HEK293 (cell line): ENCODE data around the gene TMA7B.

Experiments used
- CTCF ChIA-PET: fragments of 350-600 bp; formaldehyde crosslinking; extraction: SDS; loops from one replicate; lab custom pipeline; 2021; ENCODE audit warnings: antibody characterized with exemption; lab: Yijun Ruan, JAX
- POLR2A ChIA-PET: fragments of 300-600 bp; formaldehyde crosslinking; extraction: SDS; loops from one replicate; lab custom pipeline; 2020; ENCODE audit warnings: antibody characterized with exemption, inconsistent platforms; lab: Yijun Ruan, JAX
- H3K27ac ChIP-seq: fragments of 200-500 bp; sonication (Bioruptor generic); 2 replicates; pipeline ENCODE4 v1.5.1; 2014; ENCODE audit warnings: low read depth, low read length, control low read depth, inconsistent platforms; ENCODE audit errors: extremely low read depth
- H3K36me3 ChIP-seq, 2 experiments: fragments of 200-500 bp in 1 of 2; sonication (Bioruptor generic) in 1 of 2; 1 replicate in 1 of 2; 2 replicates in 1 of 2; pipeline ENCODE4 v1.5.1; 2014 to 2017; ENCODE audit warnings: inconsistent platforms in 2 of 2, low read length in 2 of 2; ENCODE audit not compliant: control insufficient read depth in 2 of 2, insufficient read depth in 1 of 2
- H3K4me1 ChIP-seq: fragments of 200-500 bp; sonication (Bioruptor generic); 2 replicates; pipeline ENCODE4 v1.5.1; 2014; ENCODE audit warnings: mild to moderate bottlenecking, low read length, inconsistent platforms; ENCODE audit not compliant: control insufficient read depth, insufficient read depth
- H3K4me3 ChIP-seq: 2 replicates; pipeline ENCODE4 v1.5.1; 2011; ENCODE audit warnings: low read depth, mild to moderate bottlenecking, control low read depth, low read length, moderate library complexity
- H3K9me3 ChIP-seq: fragments of 200-500 bp; sonication (Bioruptor generic); 2 replicates; pipeline ENCODE4 v1.5.1; 2014; ENCODE audit warnings: low read depth, low read length, inconsistent platforms; ENCODE audit not compliant: control insufficient read depth, insufficient read depth
- BCL6B ChIP-seq: fragments of 450-650 bp; formaldehyde crosslinking; IDR thresholded peaks from 2 replicates; pipeline ENCODE4 v1.5.1; 2017; ENCODE audit warnings: missing biosample characterization, missing genetic modification characterization
- EGR2 ChIP-seq: fragments of 450-650 bp; formaldehyde crosslinking; IDR thresholded peaks from 2 replicates; pipeline ENCODE4 v1.5.1; 2016; ENCODE audit warnings: low read depth, missing biosample characterization, missing genetic modification characterization
- HOXA7 ChIP-seq: sonication (generic); formaldehyde crosslinking; IDR thresholded peaks from 2 replicates; pipeline ENCODE4 v1.8.1; 2022; ENCODE audit warnings: missing genetic modification reagents, borderline replicate concordance
- ZBTB17 ChIP-seq: fragments of 450-650 bp; formaldehyde crosslinking; IDR thresholded peaks from 2 replicates; pipeline ENCODE4 v1.5.1; 2016; ENCODE audit warnings: missing biosample characterization, missing genetic modification characterization
- ZFP37 ChIP-seq: fragments of 450-650 bp; formaldehyde crosslinking; IDR thresholded peaks from 2 replicates; pipeline ENCODE4 v1.5.1; 2016; ENCODE audit warnings: missing biosample characterization, missing genetic modification characterization
- ZNF16 ChIP-seq: fragments of 450-650 bp; formaldehyde crosslinking; IDR thresholded peaks from 2 replicates; pipeline ENCODE4 v1.5.1; 2016; ENCODE audit warnings: low read depth, missing biosample characterization, missing genetic modification characterization
- ZNF23 ChIP-seq: fragments of 450-650 bp; formaldehyde crosslinking; IDR thresholded peaks from 2 replicates; pipeline ENCODE4 v1.5.1; 2016; ENCODE audit warnings: missing biosample characterization, missing genetic modification characterization, borderline replicate concordance
- ZNF239 ChIP-seq: fragments of 450-650 bp; formaldehyde crosslinking; IDR thresholded peaks from 2 replicates; pipeline ENCODE4 v1.5.1; 2016; ENCODE audit warnings: missing biosample characterization, missing genetic modification characterization
- ZNF274 ChIP-seq, 2 experiments: fragments of 200-500 bp in 1 of 2; fragments of 450-650 bp in 1 of 2; sonication (Bioruptor generic) in 1 of 2; formaldehyde crosslinking in 1 of 2; IDR thresholded peaks; 2 replicates each; pipeline versions ENCODE4 v1.5.1 to v1.6.1; 2014 to 2016; ENCODE audit warnings: borderline replicate concordance in 1 of 2, inconsistent platforms in 1 of 2, low read length in 1 of 2, missing biosample characterization in 1 of 2, missing genetic modification characterization in 1 of 2
- ZNF280C ChIP-seq: fragments of 450-650 bp; formaldehyde crosslinking; IDR thresholded peaks from 2 replicates; pipeline ENCODE4 v1.5.1; 2016; ENCODE audit warnings: missing biosample characterization, missing genetic modification characterization
- ZNF311 ChIP-seq: fragments of 450-650 bp; formaldehyde crosslinking; IDR thresholded peaks from 2 replicates; pipeline ENCODE4 v1.5.1; 2017; ENCODE audit warnings: missing biosample characterization, missing genetic modification characterization, borderline replicate concordance
- ZNF37A ChIP-seq: fragments of 450-650 bp; IDR thresholded peaks from 2 replicates; pipeline ENCODE4 v1.5.1; 2018; ENCODE audit warnings: missing biosample characterization, missing genetic modification characterization
- ZNF394 ChIP-seq: fragments of 450-650 bp; formaldehyde crosslinking; IDR thresholded peaks from 2 replicates; pipeline ENCODE4 v1.5.1; 2016; ENCODE audit warnings: missing biosample characterization, missing genetic modification characterization, mild to moderate bottlenecking, moderate library complexity, borderline replicate concordance
- ZNF398 ChIP-seq: fragments of 450-650 bp; formaldehyde crosslinking; IDR thresholded peaks from 2 replicates; pipeline ENCODE4 v1.5.1; 2017; ENCODE audit warnings: missing biosample characterization, missing genetic modification characterization
- ZNF426 ChIP-seq: fragments of 450-650 bp; formaldehyde crosslinking; IDR thresholded peaks from 2 replicates; pipeline ENCODE4 v1.5.1; 2017; ENCODE audit warnings: missing biosample characterization, missing genetic modification characterization, mild to moderate bottlenecking, inconsistent platforms, moderate library complexity
- ZNF639 ChIP-seq: fragments of 450-650 bp; formaldehyde crosslinking; IDR thresholded peaks from 2 replicates; pipeline ENCODE4 v1.5.1; 2016; ENCODE audit warnings: missing biosample characterization, missing genetic modification characterization
- ZSCAN4 ChIP-seq: fragments of 450-650 bp; formaldehyde crosslinking; IDR thresholded peaks from 2 replicates; pipeline ENCODE4 v1.5.1; 2017; ENCODE audit warnings: missing biosample characterization, missing genetic modification characterization
- TF ChIP-seq, protein P1 (sequence below): fragments of 450-650 bp; formaldehyde crosslinking; IDR thresholded peaks from 2 replicates; pipeline ENCODE4 v1.5.1; 2016; ENCODE audit warnings: missing biosample characterization, missing genetic modification characterization
- TF ChIP-seq, protein P2 (sequence below): fragments of 450-650 bp; formaldehyde crosslinking; IDR thresholded peaks from 2 replicates; pipeline ENCODE4 v1.5.1; 2016; ENCODE audit warnings: missing biosample characterization, missing genetic modification characterization, borderline replicate concordance
- TF ChIP-seq, protein P3 (sequence below): fragments of 450-650 bp; formaldehyde crosslinking; IDR thresholded peaks from 2 replicates; pipeline ENCODE4 v1.5.1; 2016; ENCODE audit warnings: missing biosample characterization, missing genetic modification characterization

The TMA7B gene

DNA sequence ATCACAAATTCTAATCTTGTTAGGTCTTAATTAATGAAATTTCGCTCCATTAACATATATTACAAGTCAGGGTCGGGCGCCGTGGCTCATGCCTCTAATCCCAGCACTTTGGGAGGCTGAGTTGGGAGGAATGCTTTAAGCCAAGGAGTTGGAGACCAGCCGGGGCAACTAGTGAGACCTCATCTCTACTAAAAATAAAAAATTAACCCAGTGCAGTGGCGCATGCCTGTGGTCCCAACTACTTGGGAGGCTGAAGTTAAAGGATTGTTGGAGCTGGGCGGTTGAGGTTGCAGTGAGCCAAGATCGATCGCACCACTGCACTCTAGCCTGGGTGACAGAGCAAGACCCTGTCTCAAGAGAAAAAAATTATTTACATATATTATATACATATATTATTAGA, 1.9 kb downstream of the TMA7B start:
- Histone ChIP-seq H3K9me3 (no peaks in the 10 kb centered on the region), H3K36me3 (no peaks in the 10 kb centered on the region), H3K4me3 (no peak overlapping the region), H3K27ac (no peak overlapping the region), H3K4me1 (no peaks in the 10 kb centered on the region)
- POLR2A ChIA-PET, result no interaction called here
- TF ChIP-seq, protein P1, sequence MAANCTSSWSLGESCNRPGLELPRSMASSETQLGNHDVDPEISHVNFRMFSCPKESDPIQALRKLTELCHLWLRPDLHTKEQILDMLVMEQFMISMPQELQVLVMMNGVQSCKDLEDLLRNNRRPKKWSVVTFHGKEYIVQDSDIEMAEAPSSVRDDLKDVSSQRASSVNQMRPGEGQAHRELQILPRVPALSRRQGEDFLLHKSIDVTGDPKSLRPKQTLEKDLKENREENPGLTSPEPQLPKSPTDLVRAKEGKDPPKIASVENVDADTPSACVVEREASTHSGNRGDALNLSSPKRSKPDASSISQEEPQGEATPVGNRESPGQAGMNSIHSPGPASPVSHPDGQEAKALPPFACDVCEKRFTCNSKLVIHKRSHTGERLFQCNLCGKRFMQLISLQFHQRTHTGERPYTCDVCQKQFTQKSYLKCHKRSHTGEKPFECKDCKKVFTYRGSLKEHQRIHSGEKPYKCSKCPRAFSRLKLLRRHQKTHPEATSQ (tag by site-specific recombination), result no peak
- TF ChIP-seq ZNF239, result no peak
- no peak for TF ChIP-seq ZNF23 (tag by site-specific recombination)
- no peak for TF ChIP-seq ZNF398
- no peak for TF ChIP-seq ZNF16 (tag by site-specific recombination)
- TF ChIP-seq ZNF426 (tag by site-specific recombination), result no peak
- no peak for TF ChIP-seq HOXA7 (CRISPR knock-in tag)
- no peak for TF ChIP-seq ZNF394 (tag by site-specific recombination)
- TF ChIP-seq, protein P2, sequence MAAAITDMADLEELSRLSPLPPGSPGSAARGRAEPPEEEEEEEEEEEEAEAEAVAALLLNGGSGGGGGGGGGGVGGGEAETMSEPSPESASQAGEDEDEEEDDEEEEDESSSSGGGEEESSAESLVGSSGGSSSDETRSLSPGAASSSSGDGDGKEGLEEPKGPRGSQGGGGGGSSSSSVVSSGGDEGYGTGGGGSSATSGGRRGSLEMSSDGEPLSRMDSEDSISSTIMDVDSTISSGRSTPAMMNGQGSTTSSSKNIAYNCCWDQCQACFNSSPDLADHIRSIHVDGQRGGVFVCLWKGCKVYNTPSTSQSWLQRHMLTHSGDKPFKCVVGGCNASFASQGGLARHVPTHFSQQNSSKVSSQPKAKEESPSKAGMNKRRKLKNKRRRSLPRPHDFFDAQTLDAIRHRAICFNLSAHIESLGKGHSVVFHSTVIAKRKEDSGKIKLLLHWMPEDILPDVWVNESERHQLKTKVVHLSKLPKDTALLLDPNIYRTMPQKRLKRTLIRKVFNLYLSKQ, result no peak
- TF ChIP-seq ZBTB17, result no peak
- no peak for TF ChIP-seq ZFP37 (tag by site-specific recombination)
- TF ChIP-seq ZSCAN4, result no peak
- TF ChIP-seq BCL6B, result no peak
- TF ChIP-seq ZNF311 (tag by site-specific recombination), result no peak
- TF ChIP-seq ZNF280C (tag by site-specific recombination), result no peak
- no peak for TF ChIP-seq EGR2 (tag by site-specific recombination)
- TF ChIP-seq ZNF274 (IDR thresholded peaks at IDR 0.05; ENCODE audit: low read length), result no peak
- no peak for TF ChIP-seq ZNF274 (tag by site-specific recombination; IDR thresholded peaks at IDR 0.05; ENCODE audit: borderline replicate concordance)
- no peak for TF ChIP-seq ZNF639 (tag by site-specific recombination)
- no peak for TF ChIP-seq ZNF37A (tag by site-specific recombination)
- TF ChIP-seq, protein P3, sequence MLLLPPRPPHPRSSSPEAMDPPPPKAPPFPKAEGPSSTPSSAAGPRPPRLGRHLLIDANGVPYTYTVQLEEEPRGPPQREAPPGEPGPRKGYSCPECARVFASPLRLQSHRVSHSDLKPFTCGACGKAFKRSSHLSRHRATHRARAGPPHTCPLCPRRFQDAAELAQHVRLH, result no peak
- CTCF ChIA-PET, result interaction anchor here (1.1 to 1.6 kb wide), 2 partner anchors 8 to 65 kb away, joined by 3 to 6 read pairs; no protein-coding TSS in a partner anchor
